RCC 7860 (cell line): Measurements from ENCODE around the gene NUBPL.
A peak's percentile ranks its signal among the peaks of the same experiment; 100 is the strongest.
"Not testable (repeated sequence)": the region's sequence is repeated elsewhere in the genome, so short reads cannot be mapped to it uniquely, and the experiment has no call there.

Experiments
- DNase-seq: peaks from one replicate; pipeline ENCODE4 v3.0.0-alpha.2; 2015; ENCODE audit warnings: low spot score
- FAIRE-seq: peaks from 2 replicates; lab custom pipeline; 2012; peaks lifted over from hg19 to GRCh38; lab: Jason Lieb, UNC

Gene NUBPL

DNA sequence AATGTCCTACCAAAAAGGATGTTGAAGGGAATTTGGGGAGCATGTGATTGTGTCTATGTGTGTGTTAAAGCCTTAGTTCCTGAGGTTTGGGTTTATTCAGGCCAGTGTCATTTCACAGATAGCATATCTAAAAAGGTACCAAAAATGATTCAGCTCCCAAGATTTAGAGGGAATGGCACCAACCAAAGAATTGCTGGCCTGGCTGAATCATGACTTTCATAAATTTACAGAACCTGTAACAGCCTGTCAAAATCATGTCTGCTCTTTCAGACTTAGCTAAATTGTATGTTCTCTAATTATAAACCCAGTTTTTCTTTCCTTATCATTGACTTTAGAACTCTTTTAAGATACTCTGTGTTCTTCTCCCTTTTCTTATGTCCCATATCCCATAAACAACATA is 231.5 kb downstream of the NUBPL start:
- FAIRE-seq (no peak), DNase-seq (no peak)

DNA sequence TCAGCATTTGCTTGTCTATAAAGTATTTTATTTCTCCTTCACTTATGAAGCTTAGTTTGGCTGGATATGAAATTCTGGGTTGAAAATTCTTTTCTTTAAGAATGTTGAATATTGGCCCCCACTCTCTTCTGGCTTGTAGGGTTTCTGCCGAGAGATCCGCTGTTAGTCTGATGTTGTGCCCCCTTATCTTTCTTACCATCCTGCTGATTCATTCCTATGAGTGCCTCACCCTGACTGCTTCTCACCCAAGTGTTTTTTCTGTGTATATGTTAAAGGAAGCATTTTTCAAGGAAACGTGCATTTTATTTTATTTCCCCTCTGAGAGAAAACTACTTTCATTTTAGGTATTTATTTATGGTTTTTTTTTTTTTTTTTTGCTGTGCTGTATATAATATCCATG is 236.7 kb downstream of the NUBPL start:
- not testable (repeated sequence) for DNase-seq, FAIRE-seq

DNA sequence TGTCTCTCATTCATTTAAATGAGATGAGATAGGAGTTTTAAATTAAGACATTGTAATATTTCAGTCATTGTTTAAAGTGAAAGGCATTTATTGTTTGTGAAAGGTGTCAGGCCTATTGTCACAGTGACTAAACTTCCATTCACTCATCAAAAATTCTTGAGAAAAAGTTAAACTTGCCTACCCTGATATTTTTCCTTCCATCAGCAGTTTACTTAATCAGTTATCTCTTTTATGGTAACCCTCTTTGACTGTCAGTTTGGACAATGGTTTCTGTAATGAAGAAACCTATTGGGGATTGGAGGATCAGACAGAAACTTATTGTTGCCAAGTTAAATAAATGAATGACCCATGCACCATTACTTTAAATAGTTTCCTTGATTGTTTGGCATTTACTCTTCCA is 241.6 kb downstream of the NUBPL start:
- DNase-seq (no peak), FAIRE-seq (no peak)

GRCh38 chr14:31806249-31806648 is 245.0 kb downstream of the NUBPL start:
- DNase-seq (no peak), FAIRE-seq (no peak)

- DNase-seq, FAIRE-seq: not testable (repeated sequence)
These were observed 250.8 kb downstream of the NUBPL start for GRCh38 chr14:31811693-31812628.

- not testable (repeated sequence) for FAIRE-seq
These were observed 252.7 kb downstream of the NUBPL start for GRCh38 chr14:31813724-31814490.

GRCh38 chr14:31819281-31819680 is 258.1 kb downstream of the NUBPL start:
- no peak for FAIRE-seq
- DNase-seq = peak; percentile 0

More at GRCh38 chr14:31813724-31814490, 252.7 kb downstream of the NUBPL start:
- DNase-seq = not testable (repeated sequence)

- FAIRE-seq (no peak), DNase-seq (no peak)
These were observed 264.3 kb downstream of the NUBPL start for GRCh38 chr14:31825459-31825858.

GRCh38 chr14:31827325-31827724 is 266.1 kb downstream of the NUBPL start:
- FAIRE-seq = no peak
- no peak for DNase-seq

GRCh38 chr14:31828946-31829868 is 268.0 kb downstream of the NUBPL start:
- FAIRE-seq (no peak), DNase-seq (peak; percentile 4)

DNA sequence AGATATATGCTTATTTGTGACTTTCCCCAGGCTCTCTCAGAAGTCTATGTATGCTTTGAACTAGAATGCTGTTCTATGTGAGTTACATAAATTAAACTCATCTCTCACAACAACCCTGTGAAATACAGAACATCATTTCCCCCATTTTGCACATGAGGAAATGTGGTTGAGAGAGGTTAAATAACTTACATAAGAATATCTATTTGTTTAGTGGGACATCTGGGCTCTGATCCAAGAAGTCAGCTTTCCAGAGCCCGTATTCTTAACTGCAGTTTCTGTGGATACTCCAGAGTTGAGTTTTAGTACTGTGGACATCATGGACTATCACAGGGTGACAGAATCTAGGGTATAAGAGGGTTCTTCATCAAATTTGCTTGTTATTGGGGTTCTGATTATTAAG is 273.4 kb downstream of the NUBPL start:
- FAIRE-seq = no peak
- no peak for DNase-seq

DNA sequence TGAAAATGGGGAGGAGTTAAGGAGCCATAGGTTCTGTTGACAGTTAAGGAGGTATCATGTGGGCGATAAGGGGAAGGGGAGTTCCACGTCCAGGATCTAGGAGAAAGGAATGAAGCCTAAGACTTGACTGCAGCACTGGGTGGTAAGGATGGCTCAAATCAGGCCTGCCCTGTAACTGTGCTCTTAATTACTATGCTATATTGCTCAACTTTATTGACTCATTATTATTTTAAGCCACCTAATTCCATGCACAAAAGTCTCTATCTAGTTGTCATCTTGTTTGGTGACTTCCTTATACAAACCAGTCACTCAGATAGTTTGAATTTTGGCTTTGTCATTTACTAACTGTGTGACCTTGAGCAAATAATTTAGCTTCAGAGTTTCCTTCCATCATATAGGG is 273.8 kb downstream of the NUBPL start:
- no peak for DNase-seq
- no peak for FAIRE-seq

- FAIRE-seq (no peak), DNase-seq (no peak)
These were observed 275.8 kb downstream of the NUBPL start for GRCh38 chr14:31837031-31837430.

- DNase-seq (no peak), FAIRE-seq (no peak)
These were observed 281.7 kb downstream of the NUBPL start for GRCh38 chr14:31842899-31843298.

DNA sequence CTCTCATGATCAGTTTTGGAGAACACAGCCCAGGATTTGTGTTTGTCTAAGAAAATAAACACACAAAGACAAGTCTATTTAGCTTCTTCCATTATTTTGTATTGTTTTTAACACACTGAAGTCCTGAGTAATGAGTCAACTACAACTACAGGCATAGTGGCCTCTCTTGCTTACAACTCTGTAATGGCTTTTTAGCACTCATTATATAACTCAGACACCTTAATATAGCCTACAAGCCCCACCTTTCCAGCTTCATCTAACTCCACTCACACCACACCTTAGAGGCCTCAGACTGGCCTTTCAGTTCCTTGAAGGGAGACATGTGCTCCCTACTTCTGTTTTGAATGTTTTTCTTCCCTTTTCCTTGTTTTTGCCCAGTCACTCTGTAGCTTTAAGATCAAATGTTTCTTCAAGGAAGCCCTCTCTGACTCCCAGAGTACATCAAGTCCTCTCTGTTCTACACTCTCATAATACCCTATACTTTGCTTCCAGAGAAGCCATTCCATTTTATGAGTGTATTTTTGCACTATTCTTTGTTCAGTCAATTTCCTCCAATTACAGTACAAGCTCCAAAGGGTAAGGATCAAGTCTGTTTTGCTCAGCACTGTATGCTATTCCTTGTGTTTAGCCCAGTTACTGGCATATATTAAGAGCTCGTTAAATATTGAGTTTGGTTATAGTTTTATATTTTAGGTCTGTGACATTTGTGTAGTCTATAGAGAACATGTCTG is 282.3 kb downstream of the NUBPL start:
- FAIRE-seq (no peak), DNase-seq (no peak)

GRCh38 chr14:31854508-31855075 is 293.4 kb downstream of the NUBPL start:
- DNase-seq (no peak), FAIRE-seq (no peak)

GRCh38 chr14:31855262-31855661 is 294.1 kb downstream of the NUBPL start:
- FAIRE-seq = no peak
- no peak for DNase-seq

GRCh38 chr14:31856003-31856402 is 294.8 kb downstream of the NUBPL start:
- FAIRE-seq, DNase-seq: not testable (repeated sequence)

- FAIRE-seq (no peak), DNase-seq (no peak)
These were observed 297.7 kb downstream of the NUBPL start for GRCh38 chr14:31858868-31859267.
